Heart left ventricle (tissue), 13 donors: ENCODE data around the gene TNFSF4.

Experiments
- CTCF ChIP-seq, 12 donors: fragments of 200-600 bp; sonication (generic) in 4 of 12; IDR thresholded peaks; one replicate each; pipeline versions ENCODE4 v1.5.0 to v1.8.0; 2018 to 2022; ENCODE audit warnings: antibody characterized with exemption in 12 of 12, mild to moderate bottlenecking in 5 of 12
- POLR2A ChIP-seq, 2 donors: fragments of 450-650 bp; IDR thresholded peaks; one replicate each; pipeline ENCODE4 v1.6.1; 2017; ENCODE audit warnings: antibody characterized with exemption in 2 of 2, mild to moderate bottlenecking in 2 of 2, moderate library complexity in 2 of 2
- donor health status: ischemic (EF 13 %, LVEDD 7.1; RV severe dilation, severe dysfunction).
- donor health status: DM: no; HTN: yes; CAD: no.
- donor health status: DM: no; HTN: no; CAD: no.
- donor health status: ischemic (EF 25% LVEDD 6.9; RV normal size, moderate dysfunction).
- donor health status: ischemic (EF 25% LVEDD 5.7; RV mildly dilated, moderate dysfunction).
- donor health status: ischemic (EF 35%, LVEDD 5.7; RV mildly dilated, moderate dysfunction).
- donor health status: nonischemic (EF 11% LVEDD 7.7; RV severe dilation, severe dysfunction).
- donor health status: DM: yes; HTN: yes; CAD: no.
- donor health status: PGD.
- donor health status: ischemic (EF 29% LVEDD 5.4; RV normal size, mild dysfunction).
- donor health status: nonischemic (EF 23%, LVEDD 6.1; RV moderate dilation, normal function).

- TF ChIP-seq CTCF (IDR thresholded peaks at IDR 0.05) (no peak), POLR2A (IDR thresholded peaks at IDR 0.05) (no peak)
Observed at GRCh38 chr1:173210283-173210682, 3.2 kb upstream of the TNFSF4 start.
